ENCODE data around the gene GLI3.

The GLI3 gene

GRCh38 chr7:42208572-42208971 is 28.4 kb downstream of the GLI3 start:
- no peak overlapping the region for H3K4me3 ChIP-seq (ENCODE audit: low read length)
- TF ChIP-seq CTCF (conservative IDR thresholded peaks at IDR 0.05; ENCODE audit: low read depth, low read length) = no peak
- DNase-seq (ENCODE audit: low read depth) = no peak

- no peak for TF ChIP-seq CTCF (conservative IDR thresholded peaks at IDR 0.05; ENCODE audit: low read depth, low read length)
- no peak for DNase-seq (ENCODE audit: low read depth)
- no peak overlapping the region for H3K4me3 ChIP-seq (ENCODE audit: low read length)
These were observed 29.6 kb downstream of the GLI3 start for GRCh38 chr7:42207420-42207819.

- no peak overlapping the region for H3K4me3 ChIP-seq (ENCODE audit: low read length)
- no peak for TF ChIP-seq CTCF (conservative IDR thresholded peaks at IDR 0.05; ENCODE audit: low read depth, low read length)
- DNase-seq (ENCODE audit: low read depth) = no peak
These were observed 33.7 kb downstream of the GLI3 start for GRCh38 chr7:42203336-42203735.

- no peak for TF ChIP-seq CTCF (conservative IDR thresholded peaks at IDR 0.05; ENCODE audit: low read depth, low read length)
- H3K4me3 ChIP-seq (ENCODE audit: low read length) = no peak overlapping the region
- DNase-seq (ENCODE audit: low read depth) = no peak
These were observed 34.4 kb downstream of the GLI3 start for GRCh38 chr7:42202601-42203000.

GRCh38 chr7:42198974-42199668 is 37.9 kb downstream of the GLI3 start:
- H3K4me3 ChIP-seq (ENCODE audit: low read length) = no peak overlapping the region
- no peak for TF ChIP-seq CTCF (conservative IDR thresholded peaks at IDR 0.05; ENCODE audit: low read depth, low read length)
- no peak for DNase-seq (ENCODE audit: low read depth)

- no peak for DNase-seq (ENCODE audit: low read depth)
- no peak overlapping the region for H3K4me3 ChIP-seq (ENCODE audit: low read length)
- TF ChIP-seq CTCF (conservative IDR thresholded peaks at IDR 0.05; ENCODE audit: low read depth, low read length) = no peak
These were observed 38.7 kb downstream of the GLI3 start for GRCh38 chr7:42198296-42198695.

- no peak for DNase-seq (ENCODE audit: low read depth)
- no peak for TF ChIP-seq CTCF (conservative IDR thresholded peaks at IDR 0.05; ENCODE audit: low read depth, low read length)
- H3K4me3 ChIP-seq (ENCODE audit: low read length) = no peak overlapping the region
These were observed 39.6 kb downstream of the GLI3 start for GRCh38 chr7:42197451-42197850.
